CD4-positive, alpha-beta T cell (primary cell): Measurements from ENCODE around the gene KRT13. TPM values are rescaled to one million over a fixed set of nuclear protein-coding genes. Genes with fewer than 3 reads are reported as not detected.

Experiments used
- ATAC-seq: fragments of 200-7000 bp; cut with Tn5 transposase; one replicate; pipeline ENCODE4 v1.10.0; 2022; ENCODE audit warnings: mild to moderate bottlenecking; ENCODE audit not compliant: poor library complexity
- CTCF ChIA-PET: fragments of 350-600 bp; sonication (Branson Sonifier 250); formaldehyde crosslinking; loops from one replicate; lab custom pipeline; 2021; ENCODE audit warnings: antibody characterized with exemption, inconsistent platforms; lab: Charles Lee
- POLR2A ChIA-PET: fragments of 350-600 bp; sonication (Branson Sonifier 250); formaldehyde crosslinking; loops from one replicate; lab custom pipeline; 2021; ENCODE audit warnings: antibody characterized with exemption, inconsistent platforms; lab: Charles Lee
- DNase-seq, 14 experiments: peaks; one replicate each; pipeline ENCODE4 v3.0.0-alpha.2; 2013 to 2020; ENCODE audit warnings: mixed read lengths in 2 of 14
- H3K27ac ChIP-seq, 2 donors: one replicate each; pipeline versions ENCODE4 v1.5.1 to v1.7.0; 2013; ENCODE audit warnings: low read length in 2 of 2, low read depth in 1 of 2, mild to moderate bottlenecking in 1 of 2
- H3K27me3 ChIP-seq, 2 experiments: 1 replicate in 1 of 2; 2 replicates in 1 of 2; pipeline versions ENCODE4 v1.6.1 to v1.7.0; 2013; ENCODE audit warnings: low read length in 2 of 2, control low read depth in 1 of 2, mild to moderate bottlenecking in 1 of 2, moderate library complexity in 1 of 2; ENCODE audit not compliant: insufficient read depth in 2 of 2, control insufficient read depth in 1 of 2
- H3K36me3 ChIP-seq: one replicate; pipeline ENCODE4 v1.6.1; 2013; ENCODE audit warnings: low read length, control low read depth; ENCODE audit not compliant: insufficient read depth
- H3K4me1 ChIP-seq: one replicate; pipeline ENCODE4 v1.6.1; 2013; ENCODE audit warnings: low read length, control low read depth; ENCODE audit not compliant: insufficient read depth
- H3K4me3 ChIP-seq: one replicate; pipeline ENCODE4 v1.5.1; 2013; ENCODE audit warnings: mild to moderate bottlenecking, low read length, moderate library complexity
- H3K9me3 ChIP-seq, 2 experiments: 1 replicate in 1 of 2; 2 replicates in 1 of 2; pipeline versions ENCODE4 v1.6.1 to v1.7.0; 2013; ENCODE audit warnings: low read length in 2 of 2, mild to moderate bottlenecking in 2 of 2, control low read depth in 1 of 2, moderate library complexity in 1 of 2; ENCODE audit not compliant: control insufficient read depth in 1 of 2, insufficient read depth in 1 of 2
- H3K27ac Mint-ChIP-seq: one replicate; pipeline ENCODE4 v1.8.0; 2020; ENCODE audit warnings: mixed read lengths
- H3K27me3 Mint-ChIP-seq: one replicate; pipeline ENCODE4 v1.8.0; 2021; ENCODE audit warnings: mixed read lengths
- H3K36me3 Mint-ChIP-seq: one replicate; pipeline ENCODE4 v1.8.0; 2021; ENCODE audit warnings: low read depth, mixed read lengths
- H3K4me1 Mint-ChIP-seq: one replicate; pipeline ENCODE4 v1.8.0; 2021; ENCODE audit warnings: low read depth, mixed read lengths
- H3K4me3 Mint-ChIP-seq: one replicate; pipeline ENCODE4 v1.8.0; 2020; ENCODE audit warnings: mild to moderate bottlenecking, mixed read lengths
- H3K9me3 Mint-ChIP-seq: one replicate; pipeline ENCODE4 v1.8.0; 2020; ENCODE audit warnings: mixed read lengths
- intact Hi-C, 2 experiments: fragments of 100-400 bp; cut with DNase I in 1 of 2; cut with micrococcal nuclease in 1 of 2; formaldehyde crosslinking; loops; one replicate each; pipeline versions ENCODE4 v1.15.1 to v1.9.0; 2023 to 2025; cut with DNase I, micrococcal nuclease
- microRNA-seq: library from miRNA; unstranded; fragments of <30 nt; microRNA quantifications from one replicate; pipeline ENCODE4 v1.2.0, GENCODE V29; 2021; ENCODE audit warnings: borderline microRNAs expressed, borderline replicate concordance
- total RNA-seq, 174 experiments: library from RNA in 2 of 174; stranded (reverse) in 2 of 174; gene quantifications; one replicate each; pipeline ENCODE4 v1.2.3 and lab custom pipeline; 2021 to 2026
- TF ChIP-seq, protein P1 (sequence below): fragments of 200-600 bp; IDR thresholded peaks from one replicate; pipeline ENCODE4 v1.8.0; 2022; ENCODE audit warnings: antibody characterized with exemption, mild to moderate bottlenecking

Gene KRT13
- total RNA-seq, 2 experiments from 2014 or later: not detected

DNA sequence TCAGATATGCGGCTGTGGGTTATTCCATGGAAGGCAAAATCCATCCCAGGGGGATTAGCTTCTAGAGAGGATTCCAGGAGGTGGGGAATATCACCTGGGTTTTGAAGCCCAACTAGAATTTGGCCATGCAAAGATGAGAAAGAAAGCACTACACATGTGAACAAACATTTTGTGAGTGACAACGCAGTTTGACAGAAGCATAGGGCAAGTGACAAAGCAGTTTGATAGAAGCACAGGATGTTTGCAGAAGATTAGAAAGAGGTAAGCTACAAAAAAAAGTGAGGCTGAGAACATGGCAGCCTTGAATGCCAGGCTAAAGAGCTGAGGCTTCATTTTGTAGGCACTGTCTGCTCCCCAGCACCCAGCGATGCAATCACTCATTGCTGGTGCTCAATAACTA is 52.3 kb downstream of the KRT13 start:
- Histone ChIP-seq H3K27me3 (no peaks in the 10 kb centered on the region), H3K27ac (no peak overlapping the region), H3K9me3 (no peaks in the 10 kb centered on the region), H3K4me3 (no peak overlapping the region), H3K4me1 (no peaks in the 10 kb centered on the region), H3K36me3 (no peaks in the 10 kb centered on the region)
- intact Hi-C loops: no loop called here
- H3K36me3 Mint-ChIP-seq: no peaks in the 10 kb centered on the region
- H3K4me3 Mint-ChIP-seq: no peak overlapping the region
- no peak overlapping the region for H3K27ac Mint-ChIP-seq
- peaks cover 11% of the 10 kb centered on the region for H3K27me3 Mint-ChIP-seq
- no peak for ATAC-seq
- CTCF ChIA-PET: no interaction called here
- POLR2A ChIA-PET: no interaction called here
- H3K9me3 Mint-ChIP-seq: no peaks in the 10 kb centered on the region
- DNase-seq: no peak
- TF ChIP-seq, protein P1, sequence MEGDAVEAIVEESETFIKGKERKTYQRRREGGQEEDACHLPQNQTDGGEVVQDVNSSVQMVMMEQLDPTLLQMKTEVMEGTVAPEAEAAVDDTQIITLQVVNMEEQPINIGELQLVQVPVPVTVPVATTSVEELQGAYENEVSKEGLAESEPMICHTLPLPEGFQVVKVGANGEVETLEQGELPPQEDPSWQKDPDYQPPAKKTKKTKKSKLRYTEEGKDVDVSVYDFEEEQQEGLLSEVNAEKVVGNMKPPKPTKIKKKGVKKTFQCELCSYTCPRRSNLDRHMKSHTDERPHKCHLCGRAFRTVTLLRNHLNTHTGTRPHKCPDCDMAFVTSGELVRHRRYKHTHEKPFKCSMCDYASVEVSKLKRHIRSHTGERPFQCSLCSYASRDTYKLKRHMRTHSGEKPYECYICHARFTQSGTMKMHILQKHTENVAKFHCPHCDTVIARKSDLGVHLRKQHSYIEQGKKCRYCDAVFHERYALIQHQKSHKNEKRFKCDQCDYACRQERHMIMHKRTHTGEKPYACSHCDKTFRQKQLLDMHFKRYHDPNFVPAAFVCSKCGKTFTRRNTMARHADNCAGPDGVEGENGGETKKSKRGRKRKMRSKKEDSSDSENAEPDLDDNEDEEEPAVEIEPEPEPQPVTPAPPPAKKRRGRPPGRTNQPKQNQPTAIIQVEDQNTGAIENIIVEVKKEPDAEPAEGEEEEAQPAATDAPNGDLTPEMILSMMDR: no peak
- no peaks in the 10 kb centered on the region for H3K4me1 Mint-ChIP-seq

DNA sequence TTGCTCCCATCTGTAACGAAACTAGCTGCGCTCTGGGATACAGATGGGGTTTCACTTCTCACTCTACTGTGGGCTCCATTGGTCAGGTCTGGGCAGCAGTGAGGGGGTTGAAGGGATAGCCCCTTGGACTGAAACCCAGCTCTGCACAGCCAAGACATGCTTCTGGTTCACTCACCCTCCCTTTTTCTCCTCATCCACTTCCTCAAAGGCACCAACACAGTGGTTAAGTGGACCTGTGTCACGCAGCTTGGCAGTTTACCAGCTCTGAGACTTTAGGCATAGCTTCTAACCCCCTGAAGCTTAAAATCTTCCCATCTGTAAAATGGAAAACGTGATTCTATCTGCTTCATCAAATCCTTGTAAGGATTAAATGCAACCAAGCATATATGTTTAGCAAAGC is 53.1 kb downstream of the KRT13 start:
- POLR2A ChIA-PET: no interaction called here

DNA sequence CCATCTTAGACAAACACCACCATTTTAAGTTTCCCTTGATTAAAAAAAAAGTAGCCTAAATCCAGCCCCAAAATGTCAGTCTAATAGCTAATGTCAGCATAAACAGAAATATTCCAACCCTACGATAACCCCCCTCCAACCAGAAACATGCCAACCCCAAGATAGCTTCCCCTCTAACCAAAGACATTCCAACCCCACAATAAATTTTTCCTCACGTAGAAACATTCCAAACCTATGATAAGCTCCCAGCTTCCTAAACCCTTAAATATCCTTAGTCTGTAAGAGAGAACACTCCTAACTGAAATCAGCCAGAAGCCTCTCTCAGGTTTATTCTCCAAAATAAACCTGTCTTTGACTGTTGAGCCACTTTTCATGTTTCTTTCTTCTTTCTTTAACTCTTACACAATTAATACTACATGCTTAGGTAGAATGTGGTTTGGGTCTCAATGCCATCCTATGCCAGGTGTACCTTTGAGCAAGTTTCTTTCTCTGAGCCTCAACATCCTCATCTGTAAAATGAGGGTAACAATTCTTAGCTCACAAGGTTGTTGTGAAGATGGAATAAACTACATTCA is 54.2 kb downstream of the KRT13 start:
- no peaks in the 10 kb centered on the region for H3K4me1 Mint-ChIP-seq
- Histone ChIP-seq H3K4me3 (no peak overlapping the region), H3K36me3 (no peaks in the 10 kb centered on the region), H3K9me3 (no peaks in the 10 kb centered on the region), H3K4me1 (no peaks in the 10 kb centered on the region), H3K27ac (no peak overlapping the region), H3K27me3 (no peaks in the 10 kb centered on the region)
- intact Hi-C loops: no loop called here
- H3K4me3 Mint-ChIP-seq: no peak overlapping the region
- ATAC-seq: no peak
- no peak for DNase-seq
- H3K27ac Mint-ChIP-seq: no peak overlapping the region
- TF ChIP-seq, protein P1: no peak
- peaks cover 15% of the 10 kb centered on the region for H3K27me3 Mint-ChIP-seq
- H3K9me3 Mint-ChIP-seq: no peaks in the 10 kb centered on the region
- ChIA-PET CTCF (no interaction called here), POLR2A (no interaction called here)
- H3K36me3 Mint-ChIP-seq: no peaks in the 10 kb centered on the region

More for the DNA sequence above, 53.1 kb downstream of the KRT13 start:
- ATAC-seq: no peak
- peaks cover 11% of the 10 kb centered on the region for H3K27me3 Mint-ChIP-seq
- no peaks in the 10 kb centered on the region for H3K36me3 ChIP-seq
- no peaks in the 10 kb centered on the region for H3K9me3 Mint-ChIP-seq
- H3K27me3 ChIP-seq: no peaks in the 10 kb centered on the region
- H3K27ac ChIP-seq: no peak overlapping the region
- H3K4me1 ChIP-seq: no peaks in the 10 kb centered on the region
- no peak overlapping the region for H3K4me3 Mint-ChIP-seq
- no peak overlapping the region for H3K27ac Mint-ChIP-seq
- TF ChIP-seq, protein P1: no peak
- no peaks in the 10 kb centered on the region for H3K36me3 Mint-ChIP-seq
- H3K4me3 ChIP-seq: no peak overlapping the region
- CTCF ChIA-PET: no interaction called here
- H3K9me3 ChIP-seq: no peaks in the 10 kb centered on the region
- DNase-seq: no peak
- H3K4me1 Mint-ChIP-seq: no peaks in the 10 kb centered on the region
- intact Hi-C loops: no loop called here

Small RNAs within 50 kb of the gene (microRNA-seq; reads per million reads assigned to microRNA genes)
- gene MIR6510: not detected

Other genes starting within 250 kb of the KRT13 start
- not detected for gene KRTAP9-6, start 240.2 kb downstream of the KRT13 start, total RNA-seq
- gene KRTAP9-7, start 229.9 kb downstream of the KRT13 start, total RNA-seq: not detected
- not detected for gene KRTAP29-1, start 202.8 kb downstream of the KRT13 start, total RNA-seq
- 1 to 10 TPM; 1.0 to 1.1 TPM for gene KRTAP16-1, start 196.3 kb downstream of the KRT13 start, total RNA-seq
- not detected for gene KRTAP17-1, start 189.9 kb downstream of the KRT13 start, total RNA-seq
- not detected for gene KRT33A, start 154.8 kb downstream of the KRT13 start, total RNA-seq
- gene KRT33B, start 135.8 kb downstream of the KRT13 start, total RNA-seq: not detected
- gene KRT34, start 123.3 kb downstream of the KRT13 start, total RNA-seq: not detected
- gene KRT31, start 108.0 kb downstream of the KRT13 start, total RNA-seq: not detected
- not detected for gene KRT37, start 81.0 kb downstream of the KRT13 start, total RNA-seq
- gene KRT38, start 64.6 kb downstream of the KRT13 start, total RNA-seq: not detected
- not detected for gene KRT32, start 38.2 kb downstream of the KRT13 start, total RNA-seq
- not detected for gene KRT35, start 24.5 kb downstream of the KRT13 start, total RNA-seq
- not detected for gene KRT36, start 15.7 kb downstream of the KRT13 start, total RNA-seq
- gene KRT15, start 13.3 kb upstream of the KRT13 start, total RNA-seq: not detected
- gene KRT19, start 22.7 kb upstream of the KRT13 start, total RNA-seq: not detected
- gene KRT9, start 66.4 kb upstream of the KRT13 start, total RNA-seq: not detected
- gene KRT14, start 81.3 kb upstream of the KRT13 start, total RNA-seq: not detected
- not detected for gene KRT16, start 107.2 kb upstream of the KRT13 start, total RNA-seq
- gene KRT17, start 119.0 kb upstream of the KRT13 start, total RNA-seq: not detected
- gene EIF1, start 183.3 kb upstream of the KRT13 start, total RNA-seq: 1,000 to 10,000 TPM; 3,351 to 3,391 TPM
- not detected for gene GAST, start 206.7 kb upstream of the KRT13 start, total RNA-seq
- gene HAP1, start 229.0 kb upstream of the KRT13 start, total RNA-seq: under 1 TPM in 1 of 2 experiments, not detected in 1; 0.11 TPM